A549 (cell line): ENCODE results near the gene PDLIM1. TPM values are rescaled to one million over a fixed set of nuclear protein-coding genes. Genes with fewer than 3 reads are reported as not detected.

ENCODE experiments used
- ATAC-seq, 2 experiments: fragments of 200-7000 bp in 1 of 2; fragments of >200 bp in 1 of 2; cut with Nextera tagmentation in 1 of 2; cut with Tn5 transposase in 1 of 2; 3 replicates each; pipeline versions ENCODE4 v1.8.0 to v1.9.1; 2018 to 2020; ENCODE audit warnings: mild to moderate bottlenecking in 1 of 2, moderate library complexity in 1 of 2
- CTCF ChIA-PET: fragments of 300-600 bp; sonication (Branson Sonifier 250); formaldehyde crosslinking; extraction: SDS; loops from one replicate; lab custom pipeline; 2021; ENCODE audit warnings: antibody characterized with exemption, inconsistent platforms; lab: Yijun Ruan, JAX
- POLR2A ChIA-PET: fragments of 350-600 bp; formaldehyde crosslinking; extraction: SDS; loops from one replicate; lab custom pipeline; 2021; ENCODE audit warnings: antibody characterized with exemption, inconsistent platforms; lab: Yijun Ruan, JAX
- DNase-seq, 2 experiments: peaks; one replicate each; pipeline versions ENCODE4 v3.0.0 to v3.0.0-alpha.2; 2011 to 2016; ENCODE audit warnings: low read depth in 1 of 2, low spot score in 1 of 2
- FAIRE-seq: peaks from 2 replicates; lab custom pipeline; 2011; peaks lifted over from hg19 to GRCh38; lab: Jason Lieb, UNC
- H3K27ac ChIP-seq, 2 experiments: fragments of >200 bp; sonication (Bioruptor Twin); formaldehyde crosslinking; 3 replicates each; pipeline ENCODE4 v1.5.1; 2016 to 2017
- H3K4me1 ChIP-seq: fragments of >200 bp; sonication (Bioruptor Twin); formaldehyde crosslinking; 3 replicates; pipeline ENCODE4 v1.6.1; 2016
- H3K4me2 ChIP-seq: fragments of >200 bp; sonication (Bioruptor Twin); formaldehyde crosslinking; 3 replicates; pipeline ENCODE4 v1.6.1; 2016
- H3K4me3 ChIP-seq: fragments of >200 bp; sonication (Bioruptor Twin); formaldehyde crosslinking; 3 replicates; pipeline ENCODE4 v1.5.1; 2016
- H3K9me3 ChIP-seq: fragments of >200 bp; sonication (Bioruptor Twin); formaldehyde crosslinking; 3 replicates; pipeline ENCODE4 v1.6.1; 2016
- CEBPB ChIP-seq, 2 experiments: fragments of >200 bp in 1 of 2; sonication (Bioruptor Twin) in 1 of 2; formaldehyde crosslinking in 1 of 2; IDR thresholded peaks; 2 replicates each; pipeline ENCODE4 v1.6.1; 2012 to 2016
- FOSB ChIP-seq: fragments of 250-450 bp; sonication (Bioruptor Pico); IDR thresholded peaks from 2 replicates; pipeline ENCODE4 v1.5.0; 2020; ENCODE audit warnings: mild to moderate bottlenecking, moderate library complexity
- FOSL2 ChIP-seq, 2 experiments: fragments of 450-650 bp in 1 of 2; fragments of >200 bp in 1 of 2; sonication (Bioruptor Twin) in 1 of 2; formaldehyde crosslinking; IDR thresholded peaks; 2 replicates each; pipeline versions ENCODE4 v1.5.0 to v1.6.1; 2016 to 2020; ENCODE audit warnings: mild to moderate bottlenecking in 1 of 2, moderate library complexity in 1 of 2
- FOXS1 ChIP-seq: fragments of 250-450 bp; sonication (Bioruptor Pico); IDR thresholded peaks from 2 replicates; pipeline ENCODE4 v1.5.0; 2020; ENCODE audit warnings: mild to moderate bottlenecking, moderate library complexity
- GATA3 ChIP-seq: IDR thresholded peaks from 2 replicates; pipeline ENCODE4 v1.6.1; 2012; ENCODE audit warnings: borderline replicate concordance
- HEYL ChIP-seq: fragments of 250-450 bp; sonication (Bioruptor Pico); IDR thresholded peaks from 2 replicates; pipeline ENCODE4 v1.8.0; 2021; ENCODE audit warnings: mild to moderate bottlenecking, moderate library complexity
- HOXA7 ChIP-seq: fragments of 250-450 bp; sonication (Bioruptor Pico); IDR thresholded peaks from 2 replicates; pipeline ENCODE4 v1.5.0; 2020; ENCODE audit warnings: mild to moderate bottlenecking, moderate library complexity
- HOXB13 ChIP-seq: fragments of 250-450 bp; sonication (Bioruptor Pico); IDR thresholded peaks from 2 replicates; pipeline ENCODE4 v1.5.0; 2020; ENCODE audit warnings: low read depth, mild to moderate bottlenecking, moderate library complexity
- HOXB5 ChIP-seq: fragments of 250-450 bp; sonication (Bioruptor Pico); IDR thresholded peaks from 2 replicates; pipeline ENCODE4 v1.5.0; 2020; ENCODE audit warnings: mild to moderate bottlenecking, moderate library complexity
- KDM5A ChIP-seq: fragments of 200-600 bp; sonication (generic); IDR thresholded peaks from 2 replicates; pipeline ENCODE4 v1.6.1; 2016; ENCODE audit warnings: antibody characterized with exemption, mild to moderate bottlenecking
- MAFK ChIP-seq: fragments of 450-650 bp; IDR thresholded peaks from 2 replicates; pipeline ENCODE4 v1.6.1; 2014; ENCODE audit not compliant: partially characterized antibody
- MYC ChIP-seq: IDR thresholded peaks from 2 replicates; pipeline ENCODE4 v1.6.1; 2012; ENCODE audit warnings: mild to moderate bottlenecking, inconsistent platforms, low read length, improper control_type of control experiment, borderline replicate concordance
- NFE2L2 ChIP-seq: fragments of 150-350 bp; conservative IDR thresholded peaks from 2 replicates; pipeline ENCODE4 v1.6.1; 2014; ENCODE audit warnings: low read length
- NPAS2 ChIP-seq: fragments of 250-450 bp; sonication (Bioruptor Pico); IDR thresholded peaks from 2 replicates; pipeline ENCODE4 v1.8.0; 2022; ENCODE audit warnings: mild to moderate bottlenecking, moderate library complexity, borderline replicate concordance
- POLR2AphosphoS2 ChIP-seq: conservative IDR thresholded peaks from 2 replicates; pipeline ENCODE4 v1.6.1; 2012; ENCODE audit warnings: low read length, improper control_type of control experiment, inconsistent platforms
- RAD21 ChIP-seq, 2 experiments: fragments of >200 bp in 1 of 2; sonication (Bioruptor Twin) in 1 of 2; formaldehyde crosslinking in 1 of 2; IDR thresholded peaks in 1 of 2; conservative IDR thresholded peaks in 1 of 2; 2 replicates in 1 of 2; 3 replicates in 1 of 2; pipeline ENCODE4 v1.6.1; 2012 to 2018; ENCODE audit warnings: inconsistent platforms in 1 of 2
- RFX5 ChIP-seq: fragments of 450-650 bp; IDR thresholded peaks from 2 replicates; pipeline ENCODE4 v1.7.1; 2014; ENCODE audit warnings: antibody characterized with exemption, mild to moderate bottlenecking, moderate library complexity
- SMC3 ChIP-seq: fragments of >200 bp; sonication (Bioruptor Twin); formaldehyde crosslinking; IDR thresholded peaks from 3 replicates; pipeline ENCODE4 v1.6.1; 2018; ENCODE audit warnings: inconsistent platforms
- TP53 ChIP-seq: fragments of 250-450 bp; sonication (Bioruptor Pico); IDR thresholded peaks from 2 replicates; pipeline ENCODE4 v1.5.0; 2021; ENCODE audit warnings: mild to moderate bottlenecking, moderate library complexity
- ZC3H11A ChIP-seq: fragments of 450-650 bp; IDR thresholded peaks from 2 replicates; pipeline ENCODE4 v1.6.1; 2014; ENCODE audit warnings: antibody characterized with exemption, mild to moderate bottlenecking
- ZNF302 ChIP-seq: fragments of 250-450 bp; sonication (Bioruptor Pico); IDR thresholded peaks from 2 replicates; pipeline ENCODE4 v1.9.0; 2021; ENCODE audit warnings: inconsistent platforms, mild to moderate bottlenecking, moderate library complexity
- WGBS: methylation state at CpG from one replicate; pipeline ENCODE4 v1.1.6; 2017; ENCODE audit errors: missing lambda C conversion rate; 5-methylcytosine and 5-hydroxymethylcytosine counted together
- polyA plus RNA-seq, 4 experiments: library from polyadenylated mRNA; depleted of rRNA in 3 of 4; stranded (reverse); fragments of >200 nt; fragmentation: RNase III in 1 of 4; extraction: RNeasy Plus Mini Kit Qiagen cat#74134 plus additional on column Dnase treatment in 1 of 4; gene quantifications; 2 replicates in 3 of 4; 3 replicates in 1 of 4; pipeline ENCODE4 v1.2.3, GENCODE V29; 2011 to 2017
- TF ChIP-seq, protein P1 (sequence below): IDR thresholded peaks from 2 replicates; pipeline ENCODE4 v1.6.1; 2012
- TF ChIP-seq, protein P2 (sequence below): fragments of 250-450 bp; sonication (Bioruptor Pico); IDR thresholded peaks from 2 replicates; pipeline ENCODE4 v1.5.0; 2021; ENCODE audit warnings: mild to moderate bottlenecking, moderate library complexity, borderline replicate concordance
- TF ChIP-seq, protein P3 (sequence below): fragments of 150-350 bp; IDR thresholded peaks from 2 replicates; pipeline ENCODE4 v1.6.1; 2014; ENCODE audit warnings: low read depth, mild to moderate bottlenecking, low read length
- TF ChIP-seq, protein P4 (sequence below): fragments of >200 bp; sonication (Bioruptor Twin); formaldehyde crosslinking; IDR thresholded peaks from 3 replicates; pipeline ENCODE4 v1.5.1; 2016
- TF ChIP-seq, protein P5 (sequence below): fragments of 450-650 bp; IDR thresholded peaks from 2 replicates; pipeline ENCODE4 v1.6.1; 2014; ENCODE audit warnings: antibody characterized with exemption
- TF ChIP-seq, protein P6 (sequence below): IDR thresholded peaks from 2 replicates; pipeline ENCODE4 v1.6.1; 2012; ENCODE audit warnings: low read depth, borderline replicate concordance

PDLIM1 gene
- polyA plus RNA-seq, 2 of the 4 experiments (the other 2 are of a cell fraction) = 92.5 to 128 TPM

DNA sequence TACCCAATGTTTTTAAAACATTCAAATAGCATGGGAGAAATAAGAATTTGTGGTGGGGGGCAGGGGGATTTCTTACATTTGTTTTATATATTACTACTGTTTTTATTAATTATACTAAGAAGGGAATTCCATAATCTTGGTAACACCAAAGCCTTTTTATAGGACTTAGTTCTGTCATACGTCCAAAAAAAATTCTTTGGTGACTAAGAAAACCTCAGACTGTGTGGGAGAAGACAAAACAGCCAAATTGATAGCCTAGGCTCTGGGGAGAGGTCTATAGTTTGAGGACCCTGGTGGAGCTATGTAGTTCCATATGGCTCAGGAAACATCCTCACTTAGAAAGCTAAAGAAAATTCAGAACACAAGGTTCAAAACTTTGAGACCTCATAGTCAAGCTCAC is 73.3 kb downstream of the PDLIM1 start:
- POLR2A ChIA-PET = no interaction called here
- Histone ChIP-seq H3K27ac (peak overlapping the region; percentile 10 to 56; a peak in 3 of 6 replicates), H3K9me3 (no peaks in the 10 kb centered on the region), H3K4me3 (no peak overlapping the region), H3K4me2 (no peak overlapping the region), H3K4me1 (peaks cover 45% of the 10 kb centered on the region)
- WGBS = 56% methylated on average over 1 of the region's 1 CpG
- no peak for TF ChIP-seq MYC
- TF ChIP-seq HOXB5 (CRISPR knock-in tag) = no peak
- no peak for TF ChIP-seq HOXB13 (CRISPR knock-in tag)
- ATAC-seq (no peak), FAIRE-seq (no peak), DNase-seq (no peak)
- CTCF ChIA-PET = interaction anchor here (0.8 to 7.5 kb wide), 2 partner anchors 20 to 25 kb away, joined by 3 to 41 read pairs; no protein-coding TSS in a partner anchor

DNA sequence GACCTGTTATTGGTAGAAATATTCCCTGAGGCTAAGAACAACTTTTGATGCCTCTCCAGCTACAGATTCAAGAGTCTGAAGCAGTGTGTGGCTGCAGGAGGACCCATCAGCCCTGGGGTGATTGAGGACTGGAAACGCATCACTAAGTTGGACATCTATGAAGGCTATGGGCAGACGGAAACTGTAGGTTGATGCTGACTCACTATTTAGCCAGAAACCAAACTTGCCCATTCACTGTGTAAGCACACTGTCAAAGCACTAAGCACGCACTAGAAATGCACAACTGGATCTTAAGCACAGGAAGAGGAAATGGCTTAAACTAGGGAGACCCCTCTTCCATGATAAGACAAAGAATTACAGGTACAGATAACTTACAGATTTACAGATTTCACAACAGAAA is 76.0 kb downstream of the PDLIM1 start:
- Histone ChIP-seq H3K27ac (peak overlapping the region; percentile 60 to 79), H3K9me3 (no peaks in the 10 kb centered on the region), H3K4me2 (peak overlapping the region; percentile 63), H3K4me1 (peaks cover 43% of the 10 kb centered on the region), H3K4me3 (no peak overlapping the region)
- TF ChIP-seq POLR2AphosphoS2 (no peak), TP53 (CRISPR knock-in tag) (no peak), GATA3 (0 out of 2 replicates have a peak, but pooled peaks have one; percentile 24), FOSB (CRISPR knock-in tag) (no peak), MAFK (peak; percentile 92), SMC3 (no peak), NFE2L2 (peak; percentile 50; the same call in 1 of the 2 replicates), FOSL2 (IDR thresholded peaks at IDR 0.05) (no peak; the same call in 1 of the 2 replicates), FOSL2 (CRISPR knock-in tag; IDR thresholded peaks at IDR 0.05) (peak; percentile 54)
- TF ChIP-seq, protein P1, sequence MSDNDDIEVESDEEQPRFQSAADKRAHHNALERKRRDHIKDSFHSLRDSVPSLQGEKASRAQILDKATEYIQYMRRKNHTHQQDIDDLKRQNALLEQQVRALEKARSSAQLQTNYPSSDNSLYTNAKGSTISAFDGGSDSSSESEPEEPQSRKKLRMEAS = peak; percentile 60
- FAIRE-seq (peak; percentile 70), DNase-seq (peak; percentile 23 to 81), ATAC-seq (peak; percentile 80 to 93)
- ChIA-PET POLR2A (no interaction called here), CTCF (interaction anchor here (0.9 to 7.5 kb wide), 3 partner anchors 13 to 138 kb away, joined by 3 to 41 read pairs (median 6); no protein-coding TSS in a partner anchor)
- 6% methylated on average over 3 of the region's 3 CpGs for WGBS

DNA sequence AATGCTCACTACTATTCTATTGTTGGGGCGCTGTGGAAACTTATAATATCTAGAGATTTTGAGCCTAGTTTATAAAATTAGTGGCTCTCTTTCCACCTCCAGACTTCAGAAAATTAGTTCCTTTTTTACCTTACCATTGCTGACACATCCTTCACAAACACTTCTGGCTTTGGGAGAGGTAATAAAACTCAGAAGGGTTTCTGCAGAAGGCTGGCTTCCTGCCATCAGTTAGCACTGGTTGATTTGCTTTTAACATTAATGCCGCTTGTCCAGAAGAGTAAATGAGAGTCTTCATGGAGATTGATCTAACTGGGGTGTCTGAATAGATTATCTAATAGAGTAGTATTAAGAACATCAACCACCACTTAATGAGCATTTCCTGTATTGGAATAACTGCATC is 76.4 kb downstream of the PDLIM1 start:
- Histone ChIP-seq H3K27ac (peak overlapping the region; percentile 60 to 79), H3K4me2 (peak overlapping the region; percentile 63), H3K4me3 (no peak overlapping the region), H3K9me3 (no peaks in the 10 kb centered on the region), H3K4me1 (peaks cover 43% of the 10 kb centered on the region)
- FAIRE-seq (peak; percentile 49), DNase-seq (no peak), ATAC-seq (no peak; a peak in 1 of 6 replicates)
- ChIA-PET CTCF (interaction anchor here (0.9 to 7.5 kb wide), 3 partner anchors 13 to 138 kb away, joined by 3 to 41 read pairs (median 6); no protein-coding TSS in a partner anchor), POLR2A (no interaction called here)
- 54% methylated on average over 2 of the region's 2 CpGs for WGBS
- TF ChIP-seq NPAS2 (CRISPR knock-in tag) (no peak), HOXA7 (no peak), RFX5 (no peak), MAFK (no peak), FOXS1 (CRISPR knock-in tag) (no peak), KDM5A (no peak), ZC3H11A (no peak), CEBPB (IDR thresholded peaks at IDR 0.05) (no peak), RAD21 (conservative IDR thresholded peaks at IDR 0.05 in 1 of 2, IDR thresholded peaks at IDR 0.05 in 1 of 2) (no peak), ZNF302 (CRISPR knock-in tag) (no peak), HEYL (CRISPR knock-in tag) (no peak)
- TF ChIP-seq, protein P2, sequence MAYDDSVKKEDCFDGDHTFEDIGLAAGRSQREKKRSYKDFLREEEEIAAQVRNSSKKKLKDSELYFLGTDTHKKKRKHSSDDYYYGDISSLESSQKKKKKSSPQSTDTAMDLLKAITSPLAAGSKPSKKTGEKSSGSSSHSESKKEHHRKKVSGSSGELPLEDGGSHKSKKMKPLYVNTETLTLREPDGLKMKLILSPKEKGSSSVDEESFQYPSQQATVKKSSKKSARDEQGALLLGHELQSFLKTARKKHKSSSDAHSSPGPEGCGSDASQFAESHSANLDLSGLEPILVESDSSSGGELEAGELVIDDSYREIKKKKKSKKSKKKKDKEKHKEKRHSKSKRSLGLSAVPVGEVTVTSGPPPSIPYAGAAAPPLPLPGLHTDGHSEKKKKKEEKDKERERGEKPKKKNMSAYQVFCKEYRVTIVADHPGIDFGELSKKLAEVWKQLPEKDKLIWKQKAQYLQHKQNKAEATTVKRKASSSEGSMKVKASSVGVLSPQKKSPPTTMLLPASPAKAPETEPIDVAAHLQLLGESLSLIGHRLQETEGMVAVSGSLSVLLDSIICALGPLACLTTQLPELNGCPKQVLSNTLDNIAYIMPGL (CRISPR knock-in tag) = no peak
- TF ChIP-seq, protein P3, sequence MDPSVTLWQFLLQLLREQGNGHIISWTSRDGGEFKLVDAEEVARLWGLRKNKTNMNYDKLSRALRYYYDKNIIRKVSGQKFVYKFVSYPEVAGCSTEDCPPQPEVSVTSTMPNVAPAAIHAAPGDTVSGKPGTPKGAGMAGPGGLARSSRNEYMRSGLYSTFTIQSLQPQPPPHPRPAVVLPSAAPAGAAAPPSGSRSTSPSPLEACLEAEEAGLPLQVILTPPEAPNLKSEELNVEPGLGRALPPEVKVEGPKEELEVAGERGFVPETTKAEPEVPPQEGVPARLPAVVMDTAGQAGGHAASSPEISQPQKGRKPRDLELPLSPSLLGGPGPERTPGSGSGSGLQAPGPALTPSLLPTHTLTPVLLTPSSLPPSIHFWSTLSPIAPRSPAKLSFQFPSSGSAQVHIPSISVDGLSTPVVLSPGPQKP = no peak
- TF ChIP-seq, protein P4, sequence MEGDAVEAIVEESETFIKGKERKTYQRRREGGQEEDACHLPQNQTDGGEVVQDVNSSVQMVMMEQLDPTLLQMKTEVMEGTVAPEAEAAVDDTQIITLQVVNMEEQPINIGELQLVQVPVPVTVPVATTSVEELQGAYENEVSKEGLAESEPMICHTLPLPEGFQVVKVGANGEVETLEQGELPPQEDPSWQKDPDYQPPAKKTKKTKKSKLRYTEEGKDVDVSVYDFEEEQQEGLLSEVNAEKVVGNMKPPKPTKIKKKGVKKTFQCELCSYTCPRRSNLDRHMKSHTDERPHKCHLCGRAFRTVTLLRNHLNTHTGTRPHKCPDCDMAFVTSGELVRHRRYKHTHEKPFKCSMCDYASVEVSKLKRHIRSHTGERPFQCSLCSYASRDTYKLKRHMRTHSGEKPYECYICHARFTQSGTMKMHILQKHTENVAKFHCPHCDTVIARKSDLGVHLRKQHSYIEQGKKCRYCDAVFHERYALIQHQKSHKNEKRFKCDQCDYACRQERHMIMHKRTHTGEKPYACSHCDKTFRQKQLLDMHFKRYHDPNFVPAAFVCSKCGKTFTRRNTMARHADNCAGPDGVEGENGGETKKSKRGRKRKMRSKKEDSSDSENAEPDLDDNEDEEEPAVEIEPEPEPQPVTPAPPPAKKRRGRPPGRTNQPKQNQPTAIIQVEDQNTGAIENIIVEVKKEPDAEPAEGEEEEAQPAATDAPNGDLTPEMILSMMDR = no peak
- TF ChIP-seq, protein P1 = no peak
- TF ChIP-seq, protein P5, sequence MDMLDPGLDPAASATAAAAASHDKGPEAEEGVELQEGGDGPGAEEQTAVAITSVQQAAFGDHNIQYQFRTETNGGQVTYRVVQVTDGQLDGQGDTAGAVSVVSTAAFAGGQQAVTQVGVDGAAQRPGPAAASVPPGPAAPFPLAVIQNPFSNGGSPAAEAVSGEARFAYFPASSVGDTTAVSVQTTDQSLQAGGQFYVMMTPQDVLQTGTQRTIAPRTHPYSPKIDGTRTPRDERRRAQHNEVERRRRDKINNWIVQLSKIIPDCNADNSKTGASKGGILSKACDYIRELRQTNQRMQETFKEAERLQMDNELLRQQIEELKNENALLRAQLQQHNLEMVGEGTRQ = no peak
- TF ChIP-seq, protein P6, sequence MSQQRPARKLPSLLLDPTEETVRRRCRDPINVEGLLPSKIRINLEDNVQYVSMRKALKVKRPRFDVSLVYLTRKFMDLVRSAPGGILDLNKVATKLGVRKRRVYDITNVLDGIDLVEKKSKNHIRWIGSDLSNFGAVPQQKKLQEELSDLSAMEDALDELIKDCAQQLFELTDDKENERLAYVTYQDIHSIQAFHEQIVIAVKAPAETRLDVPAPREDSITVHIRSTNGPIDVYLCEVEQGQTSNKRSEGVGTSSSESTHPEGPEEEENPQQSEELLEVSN = no peak
